ENCODE data around the gene GABARAPL2. TPM values are rescaled to one million over a fixed set of nuclear protein-coding genes. Genes with fewer than 3 reads are reported as not detected.
"Not testable (repeated sequence)": the region's sequence is repeated elsewhere in the genome, so short reads cannot be mapped to it uniquely, and the experiment has no call there.

GABARAPL2 gene
- polyA plus RNA-seq (ENCODE audit: insufficient read depth in 1 of 5, insufficient read length in 5 of 5, low replicate concordance in 1 of 5): 100 to 1,000 TPM; 131 to 151 (median 138) TPM
- long read RNA-seq, donor 1, transcript GABARAPL2-203 (3 exons, 571 nt): minor isoform, 6 of 419 reads
- long read RNA-seq, donor 1, transcript GABARAPL2-201 (4 exons, 1,002 nt): minor isoform, 116 of 419 reads
- long read RNA-seq, donor 1, transcript GABARAPL2-204 (1 exons, 2,274 nt): major isoform, 283 of 419 reads
- long read RNA-seq, donor 1, partial matches to known transcripts: 13 of 419 reads
- long read RNA-seq, donor 1, other reads (novel, unspliced or antisense): 0 of 419 reads
- long read RNA-seq, donor 2, transcript GABARAPL2-201 (4 exons, 1,002 nt): minor isoform, 50 of 218 reads
- long read RNA-seq, donor 2, transcript GABARAPL2-204 (1 exons, 2,274 nt): major isoform, 156 of 218 reads
- long read RNA-seq, donor 2, partial matches to known transcripts: 10 of 218 reads
- long read RNA-seq, donor 2, other reads (novel, unspliced or antisense): 0 of 218 reads
- long read RNA-seq, donor 3, transcript GABARAPL2-204 (1 exons, 2,274 nt): major isoform, 171 of 287 reads
- long read RNA-seq, donor 3, transcript GABARAPL2-201 (4 exons, 1,002 nt): minor isoform, 97 of 287 reads
- long read RNA-seq, donor 3, partial matches to known transcripts: 14 of 287 reads
- long read RNA-seq, donor 3, other reads (novel, unspliced or antisense): 0 of 287 reads
- long read RNA-seq, donor 4, transcript GABARAPL2-204 (1 exons, 2,274 nt): major isoform, 120 of 184 reads
- long read RNA-seq, donor 4, transcript GABARAPL2-201 (4 exons, 1,002 nt): minor isoform, 61 of 184 reads
- long read RNA-seq, donor 4, partial matches to known transcripts: 0 of 184 reads
- long read RNA-seq, donor 4, other reads (novel, unspliced or antisense): 0 of 184 reads
- long read RNA-seq, donor 5, transcript GABARAPL2-203 (3 exons, 571 nt): minor isoform, 8 of 404 reads
- long read RNA-seq, donor 5, transcript GABARAPL2-201 (4 exons, 1,002 nt): minor isoform, 137 of 404 reads
- long read RNA-seq, donor 5, transcript GABARAPL2-204 (1 exons, 2,274 nt): major isoform, 244 of 404 reads
- long read RNA-seq, donor 5, partial matches to known transcripts: 14 of 404 reads
- long read RNA-seq, donor 5, other reads (novel, unspliced or antisense): 0 of 404 reads
- long read RNA-seq, donor 6, transcript GABARAPL2-204 (1 exons, 2,274 nt): major isoform, 208 of 369 reads
- long read RNA-seq, donor 6, transcript GABARAPL2-203 (3 exons, 571 nt): minor isoform, 6 of 369 reads
- long read RNA-seq, donor 6, transcript GABARAPL2-201 (4 exons, 1,002 nt): minor isoform, 143 of 369 reads
- long read RNA-seq, donor 6, partial matches to known transcripts: 12 of 369 reads
- long read RNA-seq, donor 6, other reads (novel, unspliced or antisense): 0 of 369 reads
- long read RNA-seq, donor 7, transcript GABARAPL2-201 (4 exons, 1,002 nt): minor isoform, 47 of 176 reads
- long read RNA-seq, donor 7, transcript GABARAPL2-204 (1 exons, 2,274 nt): major isoform, 128 of 176 reads
- long read RNA-seq, donor 7, partial matches to known transcripts: 0 of 176 reads
- long read RNA-seq, donor 7, other reads (novel, unspliced or antisense): 0 of 176 reads
- long read RNA-seq, donor 8, transcript GABARAPL2-201 (4 exons, 1,002 nt): minor isoform, 53 of 136 reads
- long read RNA-seq, donor 8, transcript GABARAPL2-204 (1 exons, 2,274 nt): major isoform, 81 of 136 reads
- long read RNA-seq, donor 8, partial matches to known transcripts: 0 of 136 reads
- long read RNA-seq, donor 8, other reads (novel, unspliced or antisense): 0 of 136 reads

- DNase-seq: peak; percentile 89 to 90
Observed at GRCh38 chr16:75566040-75566757, at the start of gene GABARAPL2. Gene GABARAPL2 (plus strand): TSS chr16:75566379. CDS start chr16:75566487, 108 bp downstream.

- DNase-seq: no peak
Observed at GRCh38 chr16:75519175-75519574, 47.0 kb upstream of the GABARAPL2 start.

GRCh38 chr16:75526032-75526790, 40.0 kb upstream of the GABARAPL2 start:
- DNase-seq: no peak

- no peak for DNase-seq
Observed at GRCh38 chr16:75527825-75528299, 38.3 kb upstream of the GABARAPL2 start.

GRCh38 chr16:75529056-75529905, 36.9 kb upstream of the GABARAPL2 start:
- no peak for DNase-seq

GRCh38 chr16:75529959-75530358, 36.2 kb upstream of the GABARAPL2 start:
- DNase-seq: no peak

GRCh38 chr16:75532142-75532765, 33.9 kb upstream of the GABARAPL2 start:
- no peak for DNase-seq

- DNase-seq: no peak
Observed at GRCh38 chr16:75532791-75533190, 33.4 kb upstream of the GABARAPL2 start.

GRCh38 chr16:75534560-75535205, 31.5 kb upstream of the GABARAPL2 start:
- DNase-seq: no peak

GRCh38 chr16:75535211-75535843, 30.9 kb upstream of the GABARAPL2 start:
- no peak for DNase-seq

GRCh38 chr16:75535901-75536300, 30.3 kb upstream of the GABARAPL2 start, which contains the start of gene CHST5:
Gene CHST5 (minus strand): TSS chr16:75536108. CDS start chr16:75530384, 5,724 bp downstream.
- DNase-seq: no peak

- no peak for DNase-seq
Observed at GRCh38 chr16:75537776-75538175, 28.4 kb upstream of the GABARAPL2 start.

GRCh38 chr16:75538882-75539565, 27.2 kb upstream of the GABARAPL2 start:
- not testable (repeated sequence) for DNase-seq

GRCh38 chr16:75541236-75541635, 24.9 kb upstream of the GABARAPL2 start:
- no peak for DNase-seq

- DNase-seq: not testable (repeated sequence)
Observed at GRCh38 chr16:75542462-75542861, 23.7 kb upstream of the GABARAPL2 start.

- not testable (repeated sequence) for DNase-seq
Observed at GRCh38 chr16:75545879-75546278, 20.3 kb upstream of the GABARAPL2 start.

All from right lung (tissue), 10 donors.